ENCODE measurements around the gene SMG6. TPM values are rescaled to one million over a fixed set of nuclear protein-coding genes. Genes with fewer than 3 reads are reported as not detected.

The SMG6 gene
- total RNA-seq, 1 experiment from 2014 or later = 36.1 TPM

DNA sequence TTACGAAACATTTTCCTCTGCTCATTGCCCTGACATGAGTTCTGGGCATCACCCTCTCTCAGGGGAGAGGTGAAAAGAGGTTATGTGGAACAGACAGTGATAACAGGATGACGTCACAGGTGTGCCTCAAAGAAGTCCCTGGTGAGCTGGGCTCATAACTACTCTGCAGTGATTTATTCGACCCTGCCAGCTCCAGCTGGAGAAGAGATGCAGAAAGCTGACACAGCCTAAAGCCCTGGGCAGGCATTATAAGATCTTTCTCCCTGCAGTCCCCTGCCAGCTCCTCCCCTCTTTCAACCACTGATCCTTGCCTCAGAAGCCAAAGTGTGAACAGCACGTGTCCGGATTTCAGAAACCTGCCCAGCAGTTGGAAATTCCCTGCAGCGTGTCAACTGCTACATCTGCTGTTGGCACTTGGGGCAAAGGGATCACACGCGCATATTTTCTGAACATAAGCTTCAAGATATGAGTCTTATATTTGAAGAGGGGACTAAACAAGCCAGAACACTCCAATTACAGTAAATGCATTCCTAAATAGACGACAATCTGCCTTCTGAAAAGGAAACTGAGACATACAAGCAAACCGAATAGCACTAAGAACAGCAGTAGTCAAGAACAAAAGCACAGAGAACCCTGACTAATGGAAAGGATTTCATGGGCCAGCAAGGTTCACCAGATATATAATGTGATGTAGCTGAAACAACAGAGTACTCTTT is 80.5 kb downstream of the SMG6 start:
- intact Hi-C loops (cut with micrococcal nuclease; ENCODE audit: unreplicated experiment) = no loop called here
- ChIA-PET POLR2A (ENCODE audit: low non-redundant PET) (no interaction called here), CTCF (interaction anchor here (1.3 kb wide), 1 partner anchor 9 kb away, joined by 3 read pairs; no protein-coding TSS in a partner anchor)
- H3K27ac ChIP-seq (ENCODE audit: low read depth, low read length, poor library complexity, severe bottlenecking) = peak overlapping the region; percentile 15
- DNase-seq (ENCODE audit: low spot score) = peak; percentile 17
- no peaks in the 10 kb centered on the region for H3K27me3 ChIP-seq (replicated peaks; ENCODE audit: insufficient read depth, low read depth, low read length, poor library complexity)
- peaks cover 9% of the 10 kb centered on the region for H3K4me1 ChIP-seq (ENCODE audit: insufficient read depth, low read length, poor library complexity, severe bottlenecking)
- H3K36me3 ChIP-seq (ENCODE audit: insufficient read depth, low read length, poor library complexity, severe bottlenecking) = peaks cover 2% of the 10 kb centered on the region
- no TSS peak for BruUV-seq (replicated peaks)
- no peak for TF ChIP-seq EZH2 (IDR thresholded peaks at IDR 0.05; ENCODE audit: borderline replicate concordance, low read depth, low read length, poor library complexity, severe bottlenecking)
- TF ChIP-seq, protein P1, sequence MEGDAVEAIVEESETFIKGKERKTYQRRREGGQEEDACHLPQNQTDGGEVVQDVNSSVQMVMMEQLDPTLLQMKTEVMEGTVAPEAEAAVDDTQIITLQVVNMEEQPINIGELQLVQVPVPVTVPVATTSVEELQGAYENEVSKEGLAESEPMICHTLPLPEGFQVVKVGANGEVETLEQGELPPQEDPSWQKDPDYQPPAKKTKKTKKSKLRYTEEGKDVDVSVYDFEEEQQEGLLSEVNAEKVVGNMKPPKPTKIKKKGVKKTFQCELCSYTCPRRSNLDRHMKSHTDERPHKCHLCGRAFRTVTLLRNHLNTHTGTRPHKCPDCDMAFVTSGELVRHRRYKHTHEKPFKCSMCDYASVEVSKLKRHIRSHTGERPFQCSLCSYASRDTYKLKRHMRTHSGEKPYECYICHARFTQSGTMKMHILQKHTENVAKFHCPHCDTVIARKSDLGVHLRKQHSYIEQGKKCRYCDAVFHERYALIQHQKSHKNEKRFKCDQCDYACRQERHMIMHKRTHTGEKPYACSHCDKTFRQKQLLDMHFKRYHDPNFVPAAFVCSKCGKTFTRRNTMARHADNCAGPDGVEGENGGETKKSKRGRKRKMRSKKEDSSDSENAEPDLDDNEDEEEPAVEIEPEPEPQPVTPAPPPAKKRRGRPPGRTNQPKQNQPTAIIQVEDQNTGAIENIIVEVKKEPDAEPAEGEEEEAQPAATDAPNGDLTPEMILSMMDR (conservative IDR thresholded peaks at IDR 0.05; ENCODE audit: low read depth, low read length) = no peak
- H3K4me3 ChIP-seq (ENCODE audit: low read depth, low read length, poor library complexity, severe bottlenecking) = no peak overlapping the region
- no peaks in the 10 kb centered on the region for H3K9me3 ChIP-seq (ENCODE audit: low read depth, low read length, poor library complexity, severe bottlenecking)

DNA sequence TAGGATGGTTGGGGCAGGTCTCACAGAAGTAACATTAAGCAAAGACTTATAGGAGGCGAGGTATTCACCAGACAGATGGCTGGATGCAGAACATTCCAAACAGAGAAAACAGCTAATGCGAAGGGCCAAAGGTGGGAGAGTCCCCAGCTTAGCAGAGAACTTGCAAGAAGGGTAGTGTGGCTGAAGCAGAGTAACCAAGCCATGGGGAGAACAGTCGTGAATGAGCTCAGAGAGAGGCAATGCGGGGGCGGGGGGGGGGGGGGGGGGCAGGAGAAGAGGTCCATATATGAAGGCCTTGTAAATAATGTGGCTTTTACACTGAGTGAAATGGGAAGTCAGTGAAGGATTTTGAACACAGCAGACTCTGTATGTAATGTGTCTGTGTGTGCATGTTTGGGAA is 81.3 kb downstream of the SMG6 start:
- Histone ChIP-seq H3K9me3 (ENCODE audit: low read depth, low read length, poor library complexity, severe bottlenecking) (no peaks in the 10 kb centered on the region), H3K4me1 (ENCODE audit: insufficient read depth, low read length, poor library complexity, severe bottlenecking) (peaks cover 9% of the 10 kb centered on the region), H3K27me3 (replicated peaks; ENCODE audit: insufficient read depth, low read depth, low read length, poor library complexity) (no peaks in the 10 kb centered on the region), H3K27ac (ENCODE audit: low read depth, low read length, poor library complexity, severe bottlenecking) (no peak overlapping the region), H3K4me3 (ENCODE audit: low read depth, low read length, poor library complexity, severe bottlenecking) (no peak overlapping the region), H3K36me3 (ENCODE audit: insufficient read depth, low read length, poor library complexity, severe bottlenecking) (peaks cover 2% of the 10 kb centered on the region)
- intact Hi-C loops (cut with micrococcal nuclease; ENCODE audit: unreplicated experiment) = no loop called here
- no peak for DNase-seq (ENCODE audit: low spot score)
- BruUV-seq (replicated peaks) = no TSS peak
- ChIA-PET POLR2A (ENCODE audit: low non-redundant PET) (interaction anchor here (0.6 kb wide), 1 partner anchor 28 kb away, joined by 5 read pairs; no protein-coding TSS in a partner anchor), CTCF (interaction anchor here (1.3 kb wide), 1 partner anchor 9 kb away, joined by 3 read pairs; no protein-coding TSS in a partner anchor)
- no peak for TF ChIP-seq EZH2 (IDR thresholded peaks at IDR 0.05; ENCODE audit: borderline replicate concordance, low read depth, low read length, poor library complexity, severe bottlenecking)
- TF ChIP-seq, protein P1 (conservative IDR thresholded peaks at IDR 0.05; ENCODE audit: low read depth, low read length) = no peak

DNA sequence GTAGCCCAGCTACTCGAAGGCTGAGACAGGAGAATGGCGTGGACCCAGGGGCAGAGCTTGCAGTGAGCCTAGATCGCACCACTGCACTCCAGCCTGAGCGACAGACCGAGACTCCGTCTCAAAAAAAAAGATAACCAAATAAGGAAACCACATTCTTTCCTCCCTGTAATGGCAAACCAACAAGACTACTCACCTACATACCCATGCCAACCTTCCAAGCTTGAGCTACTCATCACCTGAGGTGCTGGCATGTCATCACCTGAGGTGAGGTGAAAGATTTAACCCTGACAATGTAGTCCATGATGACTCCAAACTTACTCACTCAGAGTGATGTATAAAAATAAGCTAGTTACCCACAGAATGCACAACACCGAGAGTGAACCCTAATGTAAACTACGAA is 85.2 kb downstream of the SMG6 start:
- DNase-seq (ENCODE audit: low spot score) = no peak
- ChIA-PET POLR2A (ENCODE audit: low non-redundant PET) (interaction anchor here (0.6 kb wide), 1 partner anchor 106 kb away, joined by 9 read pairs; no protein-coding TSS in a partner anchor), CTCF (no interaction called here)
- Histone ChIP-seq H3K9me3 (ENCODE audit: low read depth, low read length, poor library complexity, severe bottlenecking) (no peaks in the 10 kb centered on the region), H3K27ac (ENCODE audit: low read depth, low read length, poor library complexity, severe bottlenecking) (no peak overlapping the region), H3K36me3 (ENCODE audit: insufficient read depth, low read length, poor library complexity, severe bottlenecking) (peaks cover 2% of the 10 kb centered on the region), H3K4me3 (ENCODE audit: low read depth, low read length, poor library complexity, severe bottlenecking) (no peak overlapping the region), H3K27me3 (replicated peaks; ENCODE audit: insufficient read depth, low read depth, low read length, poor library complexity) (no peaks in the 10 kb centered on the region), H3K4me1 (ENCODE audit: insufficient read depth, low read length, poor library complexity, severe bottlenecking) (peaks cover 39% of the 10 kb centered on the region)
- TF ChIP-seq, protein P1 (conservative IDR thresholded peaks at IDR 0.05; ENCODE audit: low read depth, low read length) = no peak
- TF ChIP-seq EZH2 (IDR thresholded peaks at IDR 0.05; ENCODE audit: borderline replicate concordance, low read depth, low read length, poor library complexity, severe bottlenecking) = no peak
- no TSS peak for BruUV-seq (replicated peaks)
- intact Hi-C loops (cut with micrococcal nuclease; ENCODE audit: unreplicated experiment) = no loop called here
